Lung (tissue), 12 donors: Measurements from ENCODE around the gene EEA1. TPM values are rescaled to one million over a fixed set of nuclear protein-coding genes. Genes with fewer than 3 reads are reported as not detected.

ENCODE experiments used
- ATAC-seq: fragments of 200-7000 bp; cut with Tn5 transposase; one replicate; pipeline ENCODE4 v1.9.1; 2020; ENCODE audit warnings: moderate number of reproducible peaks; ENCODE audit not compliant: insufficient read depth, low FRiP score
- DNase-seq, 3 donors: peaks; one replicate each; pipeline ENCODE4 v3.0.0-alpha.2; 2013 to 2017
- H3K27ac ChIP-seq, 2 donors: one replicate each; pipeline ENCODE4 v1.5.1; 2013; ENCODE audit warnings: mild to moderate bottlenecking in 2 of 2, moderate library complexity in 2 of 2, control low read depth in 1 of 2, inconsistent platforms in 1 of 2, low read depth in 1 of 2, low read length in 1 of 2
- H3K27me3 ChIP-seq, 3 donors: one replicate each; pipeline ENCODE4 v1.5.1; 2013; ENCODE audit warnings: low read length in 2 of 3; ENCODE audit not compliant: control insufficient read depth in 3 of 3, insufficient read depth in 3 of 3
- H3K36me3 ChIP-seq, 4 donors: one replicate each; pipeline ENCODE4 v1.5.1; 2013; ENCODE audit warnings: low read length in 4 of 4, mild to moderate bottlenecking in 1 of 4, moderate library complexity in 1 of 4; ENCODE audit not compliant: control insufficient read depth in 4 of 4, insufficient read depth in 4 of 4
- H3K4me1 ChIP-seq, 5 donors: one replicate each; pipeline ENCODE4 v1.5.1; 2013; ENCODE audit warnings: low read length in 5 of 5, mild to moderate bottlenecking in 2 of 5, moderate library complexity in 1 of 5; ENCODE audit not compliant: control insufficient read depth in 5 of 5, insufficient read depth in 5 of 5
- H3K4me3 ChIP-seq: one replicate; pipeline ENCODE4 v1.5.1; 2013; ENCODE audit warnings: mild to moderate bottlenecking, control low read depth, moderate library complexity
- H3K9ac ChIP-seq, 2 donors: one replicate each; pipeline ENCODE4 v1.5.1; 2013; ENCODE audit warnings: low read length in 2 of 2, control low read depth in 1 of 2; ENCODE audit not compliant: insufficient read depth in 1 of 2
- H3K9me3 ChIP-seq, 4 donors: one replicate each; pipeline ENCODE4 v1.5.1; 2013; ENCODE audit warnings: low read length in 3 of 4, mild to moderate bottlenecking in 1 of 4, moderate library complexity in 1 of 4; ENCODE audit not compliant: control insufficient read depth in 4 of 4, insufficient read depth in 3 of 4
- CTCF ChIP-seq: IDR thresholded peaks from 2 replicates; pipeline ENCODE4 v1.5.1; 2012; ENCODE audit warnings: mild to moderate bottlenecking; ENCODE audit errors: control extremely low read depth, extremely low read depth
- WGBS, 2 donors: extraction: QIAGEN DNeasy Blood & Tissue Kit; methylation state at CpG; one replicate each; pipeline ENCODE4 v1.1.7; 2013; 5-methylcytosine and 5-hydroxymethylcytosine counted together
- polyA plus RNA-seq, 2 donors: library from polyadenylated mRNA; stranded (reverse); fragments of 200-250 nt; gene quantifications; one replicate each; pipeline ENCODE4 v1.2.1, GENCODE V29; 2013
- total RNA-seq, 2 donors: library from RNA; depleted of rRNA in 1 of 2; stranded (reverse); fragments of >200 nt in 1 of 2; gene quantifications; one replicate each; pipeline ENCODE4 v1.2.1, GENCODE V29; 2014 to 2021
- donor health status: control.
- donor health status: control.
- donor health status: Bipolar disorder and iron deficiency.
- donor health status: healthy.
- donor health status: DM: yes; HTN: yes; CAD: no.

The EEA1 gene
- total and polyA plus RNA-seq, 4 donors = 3.7 to 37.0 (median 15.8) TPM

GRCh38 chr12:92908108-92908507 lies 21.0 kb downstream of the EEA1 start:
- Histone ChIP-seq H3K36me3 (no peaks in the 10 kb centered on the region), H3K9ac (no peak overlapping the region), H3K9me3 (peaks cover 0 to 4% (median under 1%) of the 10 kb centered on the region in 4 donors), H3K4me3 (no peak overlapping the region), H3K27me3 (no peaks in the 10 kb centered on the region), H3K4me1 (peaks cover 0 to 7% (median 0%) of the 10 kb centered on the region in 5 donors), H3K27ac (no peak overlapping the region)
- ATAC-seq = no peak
- TF ChIP-seq CTCF = no peak
- DNase-seq = no peak
- WGBS, 2 donors = 55 to 67% methylated on average over 3 of the region's 3 CpGs

- Histone ChIP-seq H3K9ac (no peak overlapping the region), H3K27me3 (no peaks in the 10 kb centered on the region), H3K4me3 (no peak overlapping the region), H3K9me3 (peaks cover 0 to 4% (median 0%) of the 10 kb centered on the region in 4 donors), H3K36me3 (no peaks in the 10 kb centered on the region), H3K4me1 (peaks cover 0 to 7% (median 0%) of the 10 kb centered on the region in 5 donors), H3K27ac (no peak overlapping the region)
- no peak for ATAC-seq
- no peak for TF ChIP-seq CTCF
- no peak for DNase-seq
- 81 to 83% methylated on average over 7 of the region's 7 CpGs for WGBS, 2 donors
Measured at GRCh38 chr12:92905811-92906554, 23.1 kb downstream of the EEA1 start.

- Histone ChIP-seq H3K4me3 (no peak overlapping the region), H3K27me3 (no peaks in the 10 kb centered on the region), H3K9me3 (peaks cover 0 to 4% (median 0%) of the 10 kb centered on the region in 4 donors), H3K36me3 (no peaks in the 10 kb centered on the region), H3K4me1 (peaks cover 0 to 7% (median 0%) of the 10 kb centered on the region in 5 donors), H3K27ac (no peak overlapping the region), H3K9ac (no peak overlapping the region)
- no peak for TF ChIP-seq CTCF
- DNase-seq (no peak), ATAC-seq (no peak)
- WGBS, 2 donors = 71 to 82% methylated on average over 9 of the region's 9 CpGs
Measured at GRCh38 chr12:92905258-92905810, 23.8 kb downstream of the EEA1 start.
